Liver (tissue), 9 donors: ENCODE measurements around the gene SUCLG2. TPM values are rescaled to one million over a fixed set of nuclear protein-coding genes. Genes with fewer than 3 reads are reported as not detected.

Experiments used
- DNase-seq: peaks from one replicate; pipeline ENCODE4 v3.0.0-alpha.2; 2017; ENCODE audit warnings: low spot score
- H3K27ac ChIP-seq, 2 donors: one replicate each; pipeline ENCODE4 v1.7.0; 2013; ENCODE audit warnings: inconsistent platforms in 2 of 2, low read length in 2 of 2, control low read depth in 1 of 2, low read depth in 1 of 2, mild to moderate bottlenecking in 1 of 2
- H3K27me3 ChIP-seq, 4 donors: one replicate each; pipeline versions ENCODE4 v1.6.1 to v1.7.0; 2013; ENCODE audit warnings: low read length in 3 of 4, inconsistent platforms in 1 of 4, mild to moderate bottlenecking in 1 of 4, moderate library complexity in 1 of 4; ENCODE audit not compliant: control insufficient read depth in 4 of 4, insufficient read depth in 4 of 4
- H3K36me3 ChIP-seq, 4 donors: one replicate each; pipeline versions ENCODE4 v1.6.1 to v1.7.0; 2013; ENCODE audit warnings: low read length in 3 of 4, mild to moderate bottlenecking in 3 of 4, low read depth in 1 of 4, moderate library complexity in 1 of 4; ENCODE audit not compliant: control insufficient read depth in 4 of 4, insufficient read depth in 3 of 4
- H3K4me1 ChIP-seq, 4 donors: one replicate each; pipeline versions ENCODE4 v1.6.1 to v1.7.0; 2013; ENCODE audit warnings: low read length in 3 of 4, mild to moderate bottlenecking in 3 of 4, moderate library complexity in 1 of 4; ENCODE audit not compliant: control insufficient read depth in 4 of 4, insufficient read depth in 4 of 4
- H3K4me3 ChIP-seq, 3 donors: one replicate each; pipeline versions ENCODE4 v1.6.1 to v1.7.0; 2013; ENCODE audit warnings: low read length in 3 of 3, control low read depth in 1 of 3, low read depth in 1 of 3, mild to moderate bottlenecking in 1 of 3
- H3K9ac ChIP-seq, 2 donors: one replicate each; pipeline ENCODE4 v1.7.0; 2013; ENCODE audit warnings: low read length in 2 of 2, mild to moderate bottlenecking in 2 of 2, moderate library complexity in 2 of 2, control low read depth in 1 of 2, low read depth in 1 of 2
- H3K9me3 ChIP-seq, 4 donors: one replicate each; pipeline versions ENCODE4 v1.6.1 to v1.7.0; 2013; ENCODE audit warnings: low read length in 3 of 4; ENCODE audit not compliant: control insufficient read depth in 4 of 4
- EGR1 ChIP-seq, 2 donors: IDR thresholded peaks; 2 replicates each; pipeline ENCODE4 v1.6.1; 2016 to 2018; ENCODE audit warnings: antibody characterized with exemption in 2 of 2, low read depth in 2 of 2
- FOXA1 ChIP-seq: IDR thresholded peaks from 2 replicates; pipeline ENCODE4 v1.6.1; 2016; ENCODE audit warnings: antibody characterized with exemption
- FOXA2 ChIP-seq: IDR thresholded peaks from 2 replicates; pipeline ENCODE4 v1.6.1; 2016; ENCODE audit warnings: antibody characterized with exemption
- GABPA ChIP-seq, 2 donors: IDR thresholded peaks in 1 of 2; conservative IDR thresholded peaks in 1 of 2; 2 replicates each; pipeline ENCODE4 v1.6.1; 2016; ENCODE audit warnings: antibody characterized with exemption in 2 of 2, mild to moderate bottlenecking in 1 of 2, moderate library complexity in 1 of 2
- HNF4A ChIP-seq, 2 donors: conservative IDR thresholded peaks; 2 replicates each; pipeline ENCODE4 v1.6.1; 2016; ENCODE audit warnings: antibody characterized with exemption in 2 of 2, mild to moderate bottlenecking in 2 of 2
- HNF4G ChIP-seq: IDR thresholded peaks from 2 replicates; pipeline ENCODE4 v1.6.1; 2016; ENCODE audit warnings: antibody characterized with exemption
- JUND ChIP-seq, 2 donors: IDR thresholded peaks; 2 replicates each; pipeline ENCODE4 v1.6.1; 2016; ENCODE audit warnings: antibody characterized with exemption in 2 of 2
- NR2F2 ChIP-seq: IDR thresholded peaks from 2 replicates; pipeline ENCODE4 v1.6.1; 2016; ENCODE audit warnings: antibody characterized with exemption
- RAD21 ChIP-seq, 2 donors: IDR thresholded peaks; 2 replicates each; pipeline ENCODE4 v1.6.1; 2016; ENCODE audit warnings: antibody characterized with exemption in 2 of 2, mild to moderate bottlenecking in 2 of 2
- REST ChIP-seq: IDR thresholded peaks from 2 replicates; pipeline ENCODE4 v1.6.1; 2016; ENCODE audit warnings: antibody characterized with exemption, mild to moderate bottlenecking
- RXRA ChIP-seq, 2 donors: IDR thresholded peaks; 2 replicates each; pipeline ENCODE4 v1.6.1; 2017 to 2018; ENCODE audit warnings: antibody characterized with exemption in 2 of 2, mild to moderate bottlenecking in 1 of 2
- SP1 ChIP-seq: IDR thresholded peaks from 2 replicates; pipeline ENCODE4 v1.6.1; 2018; ENCODE audit warnings: antibody characterized with exemption, mild to moderate bottlenecking
- TAF1 ChIP-seq: conservative IDR thresholded peaks from 2 replicates; pipeline ENCODE4 v1.6.1; 2016; ENCODE audit warnings: antibody characterized with exemption, mild to moderate bottlenecking
- YY1 ChIP-seq: IDR thresholded peaks from 2 replicates; pipeline ENCODE4 v1.6.1; 2016; ENCODE audit warnings: antibody characterized with exemption, mild to moderate bottlenecking
- ZBTB33 ChIP-seq: IDR thresholded peaks from 2 replicates; pipeline ENCODE4 v1.6.1; 2016; ENCODE audit warnings: antibody characterized with exemption
- WGBS: extraction: QIAGEN DNeasy Blood & Tissue Kit; methylation state at CpG from one replicate; pipeline ENCODE4 v1.1.7; 2013; 5-methylcytosine and 5-hydroxymethylcytosine counted together
- polyA plus RNA-seq, 2 donors: library from polyadenylated mRNA; stranded (reverse) in 1 of 2; unstranded in 1 of 2; fragments of 200-250 nt in 1 of 2; fragments of >200 nt in 1 of 2; fragmentation: Nextera tagmentation in 1 of 2; extraction: Ambion mirVana in 1 of 2; gene quantifications; one replicate each; pipeline versions ENCODE4 v1.2.1 to v1.2.3, GENCODE V29; 2013 to 2015
- total RNA-seq, 2 donors: library from RNA; depleted of rRNA; stranded (reverse); fragments of >200 nt; gene quantifications; one replicate each; pipeline ENCODE4 v1.2.3, GENCODE V29; 2014
- TF ChIP-seq, protein P1 (sequence below): fragments of 150-350 bp; IDR thresholded peaks from 2 replicates; pipeline ENCODE4 v1.5.1; 2017; ENCODE audit warnings: improper control_type of control experiment, low read depth, low read length; ENCODE audit not compliant: missing input control
- TF ChIP-seq, protein P2 (sequence below): IDR thresholded peaks from 2 replicates; pipeline ENCODE4 v1.6.1; 2016; ENCODE audit warnings: antibody characterized with exemption
- donor health status: healthy.
- donor health status: healthy.
- donor health status: healthy.
- donor health status: healthy.
- donor health status: healthy.

SUCLG2 gene
- total and polyA plus RNA-seq, 4 donors = 45.3 to 114 (median 92.8) TPM

GRCh38 chr3:67361770-67362169, 292.6 kb downstream of the SUCLG2 start (continued):
- TF ChIP-seq REST (no peak), SP1 (no peak), RXRA (IDR thresholded peaks at IDR 0.05) (no peak), JUND (IDR thresholded peaks at IDR 0.05) (no peak)

DNA sequence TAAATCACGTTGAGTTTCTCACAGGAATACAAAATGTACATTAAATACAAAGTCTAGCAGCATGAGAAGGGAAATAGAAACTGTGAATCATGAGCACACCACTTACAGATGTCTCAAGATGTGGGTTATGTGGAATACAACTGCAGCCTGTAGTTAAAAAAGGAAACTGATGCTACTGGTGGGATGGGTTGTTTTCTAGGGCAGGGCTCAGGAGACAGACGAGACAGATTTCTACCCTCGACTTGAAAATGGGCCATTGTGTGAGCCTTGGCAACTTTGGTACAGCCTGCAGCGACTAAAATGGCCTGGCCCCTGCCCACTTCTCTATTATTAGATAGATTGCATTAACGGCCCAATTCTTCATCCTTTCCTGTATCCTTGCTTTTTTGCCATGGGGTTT, 293.1 kb downstream of the SUCLG2 start:
- H3K9ac ChIP-seq = no peak overlapping the region
- TF ChIP-seq NR2F2 (no peak), TAF1 (no peak), FOXA2 (no peak), GABPA (IDR thresholded peaks at IDR 0.05 in 1 of 2, conservative IDR thresholded peaks at IDR 0.05 in 1 of 2) (no peak), ZBTB33 (no peak), YY1 (no peak), EGR1 (IDR thresholded peaks at IDR 0.05; ENCODE audit: low read depth in 2 of 2) (no peak), HNF4A (conservative IDR thresholded peaks at IDR 0.05) (no peak), SP1 (no peak), RAD21 (IDR thresholded peaks at IDR 0.05) (no peak), HNF4G (no peak), JUND (IDR thresholded peaks at IDR 0.05) (no peak), FOXA1 (no peak)
- TF ChIP-seq, protein P1, sequence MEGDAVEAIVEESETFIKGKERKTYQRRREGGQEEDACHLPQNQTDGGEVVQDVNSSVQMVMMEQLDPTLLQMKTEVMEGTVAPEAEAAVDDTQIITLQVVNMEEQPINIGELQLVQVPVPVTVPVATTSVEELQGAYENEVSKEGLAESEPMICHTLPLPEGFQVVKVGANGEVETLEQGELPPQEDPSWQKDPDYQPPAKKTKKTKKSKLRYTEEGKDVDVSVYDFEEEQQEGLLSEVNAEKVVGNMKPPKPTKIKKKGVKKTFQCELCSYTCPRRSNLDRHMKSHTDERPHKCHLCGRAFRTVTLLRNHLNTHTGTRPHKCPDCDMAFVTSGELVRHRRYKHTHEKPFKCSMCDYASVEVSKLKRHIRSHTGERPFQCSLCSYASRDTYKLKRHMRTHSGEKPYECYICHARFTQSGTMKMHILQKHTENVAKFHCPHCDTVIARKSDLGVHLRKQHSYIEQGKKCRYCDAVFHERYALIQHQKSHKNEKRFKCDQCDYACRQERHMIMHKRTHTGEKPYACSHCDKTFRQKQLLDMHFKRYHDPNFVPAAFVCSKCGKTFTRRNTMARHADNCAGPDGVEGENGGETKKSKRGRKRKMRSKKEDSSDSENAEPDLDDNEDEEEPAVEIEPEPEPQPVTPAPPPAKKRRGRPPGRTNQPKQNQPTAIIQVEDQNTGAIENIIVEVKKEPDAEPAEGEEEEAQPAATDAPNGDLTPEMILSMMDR = no peak
- TF ChIP-seq, protein P2, sequence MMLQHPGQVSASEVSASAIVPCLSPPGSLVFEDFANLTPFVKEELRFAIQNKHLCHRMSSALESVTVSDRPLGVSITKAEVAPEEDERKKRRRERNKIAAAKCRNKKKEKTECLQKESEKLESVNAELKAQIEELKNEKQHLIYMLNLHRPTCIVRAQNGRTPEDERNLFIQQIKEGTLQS = no peak
- H3K9me3 ChIP-seq = no peaks in the 10 kb centered on the region
- no peak overlapping the region for H3K27ac ChIP-seq
- no peaks in the 10 kb centered on the region for H3K27me3 ChIP-seq
- no peak overlapping the region for H3K4me3 ChIP-seq
- no peak for DNase-seq
- WGBS = 77% methylated on average over 5 of the region's 5 CpGs
- peaks cover 0 to 4% (median 0%) of the 10 kb centered on the region in 4 donors for H3K4me1 ChIP-seq
- H3K36me3 ChIP-seq = no peaks in the 10 kb centered on the region
